NCI-H526 treated with DMSO at 0.1 percent for 48 hours (cell line): Measurements from ENCODE around the gene BABAM2.

Source experiments
- DNase-seq: peaks from one replicate; lab custom pipeline; 2025; lab: John Stamatoyannopoulos, UW

Gene BABAM2

DNA sequence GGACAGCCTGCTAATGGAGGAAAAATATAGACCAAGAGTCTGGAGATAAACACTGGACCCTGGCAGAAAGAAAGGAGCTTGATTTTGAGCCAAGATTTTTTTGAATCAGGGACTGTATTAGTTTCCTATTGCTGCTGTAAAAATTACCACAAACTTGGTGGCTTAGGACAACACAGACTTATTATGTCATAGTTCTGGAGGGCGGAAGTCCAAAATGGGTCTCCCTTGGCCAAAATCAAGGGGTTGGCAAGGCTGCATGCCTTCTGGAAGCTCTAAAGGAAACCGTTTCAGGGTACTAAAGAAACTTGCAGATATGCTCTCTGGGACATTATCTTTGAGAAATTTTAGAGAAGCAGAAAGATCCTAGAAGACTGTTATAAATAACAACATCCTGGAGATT, 140.1 kb downstream of the BABAM2 start:
- DNase-seq = no peak

DNA sequence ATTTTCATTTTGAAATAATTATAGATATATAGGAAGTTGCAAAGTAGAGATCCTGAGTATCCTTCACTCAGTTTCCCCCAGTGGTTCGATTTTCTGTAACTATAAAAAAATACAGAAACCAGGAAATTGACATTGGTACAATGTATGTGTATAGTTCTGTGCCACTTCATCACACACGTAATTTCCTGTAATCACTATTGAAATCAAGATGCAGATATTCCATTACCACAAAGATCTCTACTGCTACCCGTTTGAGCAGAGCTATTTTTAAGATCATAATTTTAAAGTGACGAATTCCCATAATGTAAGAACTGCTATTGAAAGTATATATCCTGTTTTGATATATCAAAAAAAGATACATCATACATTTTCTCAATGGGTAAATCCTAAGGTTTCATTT, 142.3 kb downstream of the BABAM2 start:
- DNase-seq = no peak

DNA sequence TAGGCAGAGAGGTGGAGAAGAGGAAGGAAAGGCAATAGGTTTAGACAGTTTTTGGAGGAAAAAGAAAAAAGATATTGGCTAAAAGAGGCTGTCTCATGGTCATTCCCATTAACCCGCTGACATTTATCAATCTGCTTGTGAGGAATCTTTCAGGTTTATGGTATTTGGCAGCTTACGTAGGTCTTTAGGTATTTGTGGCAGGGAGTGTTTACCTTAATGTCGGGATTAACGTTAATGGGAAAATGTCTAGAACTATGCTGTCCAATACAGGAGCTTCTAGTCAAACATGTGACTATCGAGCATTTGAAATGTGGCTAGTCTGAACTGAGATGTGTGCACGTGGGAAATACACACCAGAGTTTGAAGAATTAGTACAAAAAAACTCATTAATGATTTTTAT, 144.2 kb downstream of the BABAM2 start:
- no peak for DNase-seq

DNA sequence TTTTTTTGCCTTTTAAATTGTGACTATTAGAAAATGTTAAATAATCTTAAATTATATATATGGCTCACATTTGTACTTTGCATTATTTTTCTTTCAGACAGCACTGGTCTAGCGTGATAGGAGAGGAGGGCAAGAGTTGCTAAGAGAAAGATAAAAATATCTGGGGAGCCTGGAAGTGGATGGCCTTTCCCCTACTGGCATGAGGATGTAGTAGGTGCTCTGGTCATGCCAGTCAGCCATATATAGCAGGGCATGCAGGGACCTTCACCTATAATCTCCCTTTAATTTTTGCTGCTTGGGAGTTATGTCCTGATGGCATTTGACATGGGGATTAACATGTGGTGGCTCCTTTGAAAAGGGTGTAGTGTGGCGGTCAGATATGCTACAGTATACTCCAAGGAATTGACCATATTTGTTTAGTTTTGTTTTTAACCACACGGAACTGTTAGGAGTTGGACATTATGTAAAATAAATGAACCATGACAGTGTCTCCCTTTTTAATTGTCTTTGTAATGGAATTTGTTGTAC, 144.7 kb downstream of the BABAM2 start:
- no peak for DNase-seq

DNA sequence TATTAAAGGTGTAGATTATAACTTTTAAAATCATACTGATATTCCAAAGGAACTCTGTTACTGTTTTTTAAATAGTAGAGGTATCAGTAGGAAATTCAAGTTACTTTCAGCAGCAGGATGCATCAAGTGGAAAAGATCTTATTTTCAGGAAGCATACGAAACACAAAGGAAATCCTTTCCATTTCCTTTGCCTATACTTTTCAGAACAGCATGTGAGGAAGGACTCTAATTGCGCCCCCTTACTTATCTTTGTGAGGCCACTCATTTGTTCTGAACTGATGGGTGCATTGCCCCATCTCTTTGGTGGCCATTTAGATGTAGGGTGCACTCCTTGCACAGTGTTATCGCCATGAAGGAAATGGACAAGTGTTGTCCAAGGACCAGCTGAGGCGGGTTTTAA, 145.3 kb downstream of the BABAM2 start:
- DNase-seq = no peak

DNA sequence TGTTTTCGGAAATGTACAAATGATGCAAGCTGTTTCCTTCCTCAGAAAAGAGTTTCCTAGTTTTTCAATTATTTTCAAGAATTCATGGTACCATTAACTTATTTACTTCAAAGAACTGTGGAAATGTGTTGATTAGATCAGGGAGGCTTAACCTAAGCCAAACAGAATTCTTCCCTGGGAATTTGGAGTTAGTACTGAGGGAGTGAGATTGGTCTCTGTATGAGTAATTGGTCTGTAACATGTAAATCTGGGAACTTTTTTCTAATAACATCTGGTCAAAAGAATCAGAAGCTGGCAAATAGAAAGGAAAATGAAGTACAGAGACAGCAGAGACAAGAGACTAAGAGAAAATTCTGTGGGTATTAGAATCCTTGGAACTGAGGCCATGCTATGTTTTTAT, 145.8 kb downstream of the BABAM2 start:
- DNase-seq = no peak

DNA sequence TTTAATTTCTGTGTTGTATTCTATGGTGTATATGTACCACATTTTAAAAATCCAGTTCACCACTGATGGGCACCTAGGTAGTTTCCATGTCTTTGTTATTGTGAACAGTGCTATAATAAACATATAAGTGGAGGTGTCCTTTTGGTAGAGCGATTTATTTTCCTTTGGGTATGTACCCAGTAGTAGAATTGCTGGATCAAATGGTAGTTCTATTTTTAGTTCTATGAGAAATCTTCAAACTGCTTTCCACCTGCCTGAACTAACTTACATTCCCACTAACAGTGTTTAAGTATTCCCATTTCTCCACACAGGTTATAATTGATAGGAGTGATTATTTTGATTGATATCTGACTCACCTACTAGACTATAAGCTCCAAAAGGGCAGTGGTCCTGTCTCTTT, 148.2 kb downstream of the BABAM2 start:
- DNase-seq = no peak

DNA sequence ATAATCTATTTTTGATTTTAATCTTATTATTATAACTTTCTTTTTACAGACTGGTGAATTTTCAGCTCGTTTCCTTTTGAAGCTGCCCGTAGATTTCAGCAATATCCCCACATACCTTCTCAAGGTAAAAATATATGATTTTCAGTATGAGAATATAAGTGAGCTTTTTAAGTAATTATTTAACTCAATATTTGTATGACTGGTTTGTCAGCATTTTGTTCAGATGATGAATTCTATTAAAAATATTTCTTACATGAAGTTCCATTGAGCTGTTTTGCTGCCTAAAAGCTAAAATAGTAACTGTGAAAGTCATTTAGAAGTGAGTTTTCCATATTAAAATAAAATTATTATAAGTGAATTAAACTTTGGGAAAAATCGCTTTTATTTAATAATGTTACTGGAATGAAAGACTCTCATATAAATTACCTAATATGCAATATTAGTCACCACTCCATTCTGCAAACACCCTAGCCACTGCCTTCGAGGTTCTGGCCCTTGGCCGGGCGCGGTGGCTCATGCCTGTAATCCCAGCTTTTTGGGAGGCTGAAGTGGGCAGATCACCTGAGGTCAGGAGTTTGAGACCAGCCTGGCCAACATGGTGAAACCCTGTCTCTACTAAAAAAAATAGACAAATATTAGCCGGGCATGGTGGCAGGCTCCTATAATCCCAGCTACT, 155.3 kb downstream of the BABAM2 start:
- DNase-seq = no peak

DNA sequence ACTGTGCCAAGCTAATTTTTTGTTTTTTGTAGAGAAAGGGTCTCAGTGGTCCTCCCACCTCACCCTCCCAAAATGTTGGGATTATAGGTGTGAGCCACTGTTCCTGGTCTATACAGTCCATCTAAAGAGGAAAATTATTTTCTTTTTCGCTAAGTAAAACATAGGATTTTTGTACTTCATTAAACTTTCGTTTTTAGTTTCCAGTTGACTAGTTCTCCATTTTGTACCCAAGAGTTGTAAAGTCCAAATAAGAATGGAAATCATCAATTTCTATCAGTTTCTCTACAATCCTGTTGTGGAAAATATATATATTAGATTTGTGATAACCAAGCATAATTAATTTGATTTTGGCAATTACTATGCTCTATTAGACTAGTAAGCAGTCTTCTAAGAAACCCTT, 156.4 kb downstream of the BABAM2 start:
- DNase-seq = no peak

DNA sequence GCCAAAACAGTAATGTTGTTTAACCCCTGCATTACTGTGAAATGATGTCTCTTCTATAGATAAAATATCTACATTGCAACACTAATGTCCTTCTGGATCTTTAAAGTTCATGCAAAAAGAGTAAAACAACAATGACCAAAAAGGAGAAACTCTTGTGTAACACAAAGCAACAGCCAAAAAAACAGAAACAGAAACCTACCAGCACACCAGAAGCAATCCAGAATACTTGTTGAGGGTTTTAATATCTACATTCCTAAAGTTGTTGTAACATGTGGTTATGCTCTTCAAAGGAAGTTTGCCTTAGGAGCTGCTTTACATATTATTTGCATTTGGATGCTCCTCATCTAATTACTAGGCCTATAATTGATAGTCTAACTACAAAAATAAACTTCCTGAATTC, 157.2 kb downstream of the BABAM2 start:
- DNase-seq = peak; percentile 55

DNA sequence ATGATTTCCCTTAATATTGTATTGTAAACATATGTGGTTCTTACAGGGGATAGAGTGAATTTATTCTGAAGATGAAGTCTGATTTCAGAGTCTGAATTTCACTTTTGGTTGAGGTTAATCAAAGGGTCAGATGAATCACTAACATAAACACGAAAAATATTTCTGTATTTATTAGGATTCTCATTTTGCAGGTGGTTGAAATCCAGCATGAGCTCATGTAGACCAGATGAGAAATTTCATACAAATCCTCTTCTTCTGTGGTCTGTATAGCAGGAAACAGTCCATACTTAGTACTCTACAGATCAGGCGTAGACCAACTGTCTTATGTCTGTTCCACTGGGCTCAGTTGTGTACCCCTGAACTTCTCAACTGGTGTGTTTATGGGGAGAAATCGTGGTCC, 157.8 kb downstream of the BABAM2 start:
- DNase-seq = no peak

DNA sequence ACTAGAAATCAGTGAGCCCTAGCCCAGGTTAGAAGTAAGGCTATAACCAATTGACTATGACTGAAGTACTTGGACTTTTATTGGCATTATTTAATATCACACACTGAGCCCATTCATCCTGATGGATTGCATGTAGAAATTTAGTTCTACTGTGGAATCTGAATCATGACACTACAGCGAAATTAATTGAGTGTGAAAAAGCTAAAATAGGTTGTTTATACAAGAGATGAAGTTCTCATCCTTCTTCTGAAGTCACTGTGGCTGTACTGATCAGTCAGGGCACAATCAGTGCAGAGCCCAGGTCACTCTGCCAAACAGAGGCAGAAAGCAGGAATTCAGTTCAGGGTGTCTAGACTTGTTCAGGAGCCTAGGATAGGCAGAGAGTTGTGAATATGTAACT, 158.9 kb downstream of the BABAM2 start:
- no peak for DNase-seq

DNA sequence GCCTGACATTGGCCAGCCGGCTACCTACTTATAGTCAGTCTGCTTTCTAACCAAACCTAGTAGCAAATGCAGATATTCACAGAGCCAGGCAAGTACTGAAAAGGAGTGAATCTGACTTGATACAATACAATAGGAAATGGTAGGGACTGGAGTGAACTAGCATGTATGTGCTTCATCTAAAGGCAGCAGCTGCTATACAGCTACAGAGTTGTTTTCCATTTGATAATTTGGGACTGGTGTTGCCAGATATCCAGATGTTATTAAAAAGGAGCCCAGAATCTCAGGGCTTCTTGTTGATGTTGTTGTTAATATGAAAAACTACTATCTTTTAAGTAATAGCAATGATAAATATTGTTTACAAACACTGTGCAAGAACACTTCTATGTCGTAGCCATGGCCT, 159.4 kb downstream of the BABAM2 start:
- DNase-seq = no peak

DNA sequence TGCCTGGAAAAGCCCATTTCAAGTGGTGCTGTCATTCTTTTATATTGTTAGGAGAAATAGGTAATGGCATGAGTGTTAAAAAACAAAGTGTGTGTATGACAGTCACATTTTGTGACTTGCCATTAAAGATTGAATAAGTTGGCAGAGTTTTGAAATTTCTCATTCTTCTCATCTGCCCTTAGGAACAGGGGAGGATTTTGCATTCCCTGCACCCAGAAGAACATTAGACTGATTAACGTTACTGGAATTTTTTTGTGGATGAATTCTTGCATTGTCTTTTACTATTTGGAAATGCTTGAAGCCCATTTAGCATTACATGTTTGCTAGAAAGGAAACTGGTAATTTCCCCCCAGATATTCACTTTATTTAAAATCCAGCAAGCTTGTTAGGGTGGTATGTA, 162.2 kb downstream of the BABAM2 start:
- DNase-seq = no peak

DNA sequence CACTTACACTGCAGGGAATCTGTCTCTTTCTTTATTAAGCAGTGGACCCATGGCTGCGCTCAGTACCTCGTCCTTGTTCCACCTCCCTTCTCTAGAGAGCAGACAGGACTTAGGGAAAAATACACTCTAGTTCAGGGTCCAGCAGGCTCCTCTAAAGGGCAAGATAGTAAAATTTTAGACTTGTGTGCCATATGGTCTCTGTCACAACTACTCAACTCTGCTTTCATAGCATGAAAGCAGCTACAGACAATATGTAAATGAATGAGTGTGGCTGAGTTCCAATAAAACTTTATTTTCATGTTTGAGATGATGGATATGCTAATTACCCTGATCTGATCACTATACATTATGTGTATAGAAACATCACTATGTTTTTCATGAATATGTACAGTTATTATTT, 163.1 kb downstream of the BABAM2 start:
- no peak for DNase-seq

DNA sequence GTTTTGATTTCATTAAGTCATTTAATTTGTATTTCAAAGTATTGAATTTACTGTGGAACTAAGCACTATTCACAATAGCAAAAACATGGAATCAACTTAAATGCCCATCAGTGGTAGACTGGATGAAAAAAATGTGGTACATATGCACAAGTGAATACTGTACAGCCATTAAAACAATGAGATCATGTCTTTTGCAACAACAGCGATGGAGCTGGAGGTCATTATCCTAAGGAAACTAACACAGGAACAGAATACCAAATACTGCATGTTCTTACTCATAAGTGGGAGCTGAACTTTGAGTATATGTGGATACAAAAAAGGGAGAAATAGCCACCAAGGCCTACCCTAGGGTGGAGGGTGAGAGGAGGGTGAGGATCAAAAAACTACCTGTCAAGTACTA, 164.4 kb downstream of the BABAM2 start:
- DNase-seq = no peak

DNA sequence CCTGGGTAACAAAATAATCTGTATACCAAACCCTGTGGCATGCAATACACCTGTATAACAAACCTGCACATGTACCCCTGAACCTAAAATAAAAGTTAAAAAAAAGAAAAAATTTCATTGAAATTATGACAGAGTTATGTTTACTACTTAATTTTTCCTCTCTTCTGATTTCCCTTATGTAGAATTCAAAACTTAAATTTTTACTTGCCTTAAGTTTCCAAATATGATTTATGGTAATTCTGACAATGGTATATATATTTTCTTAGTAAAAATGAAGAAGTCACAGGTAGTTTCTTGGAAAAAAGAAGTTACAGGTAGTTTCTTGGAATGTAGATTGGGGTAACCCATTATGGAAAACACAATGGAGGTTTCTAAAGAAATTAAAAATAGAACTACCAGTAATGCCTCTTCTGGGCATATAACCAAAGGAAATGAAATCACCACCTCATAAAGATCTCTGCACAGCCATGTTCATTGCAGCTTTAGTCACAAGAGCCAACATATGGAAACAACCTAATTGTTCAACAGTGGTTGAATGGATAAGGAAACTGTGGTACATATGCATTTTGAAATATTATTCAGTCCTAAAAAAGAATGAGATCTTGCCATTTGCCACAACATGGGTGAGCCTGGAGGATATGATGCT, 164.9 kb downstream of the BABAM2 start:
- no peak for DNase-seq

DNA sequence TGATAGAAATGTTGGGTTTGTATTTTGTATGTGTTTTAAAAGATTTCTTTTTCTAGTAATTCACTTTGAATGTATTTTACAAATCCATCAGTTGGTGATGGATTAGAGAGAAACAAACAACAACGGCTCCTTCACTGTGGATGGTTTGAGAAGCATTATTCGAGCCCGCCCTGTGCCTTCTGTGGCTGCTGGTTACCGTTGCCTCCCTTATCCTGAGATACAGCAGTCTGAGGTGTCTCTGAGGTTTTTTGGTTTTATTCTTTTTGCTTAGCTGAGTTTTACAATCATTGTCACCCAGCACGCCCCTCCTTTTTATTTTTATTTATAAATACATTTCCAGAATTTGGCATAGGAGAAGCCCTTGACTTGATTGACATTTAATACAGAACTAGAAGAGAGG, 168.3 kb downstream of the BABAM2 start:
- DNase-seq = no peak

DNA sequence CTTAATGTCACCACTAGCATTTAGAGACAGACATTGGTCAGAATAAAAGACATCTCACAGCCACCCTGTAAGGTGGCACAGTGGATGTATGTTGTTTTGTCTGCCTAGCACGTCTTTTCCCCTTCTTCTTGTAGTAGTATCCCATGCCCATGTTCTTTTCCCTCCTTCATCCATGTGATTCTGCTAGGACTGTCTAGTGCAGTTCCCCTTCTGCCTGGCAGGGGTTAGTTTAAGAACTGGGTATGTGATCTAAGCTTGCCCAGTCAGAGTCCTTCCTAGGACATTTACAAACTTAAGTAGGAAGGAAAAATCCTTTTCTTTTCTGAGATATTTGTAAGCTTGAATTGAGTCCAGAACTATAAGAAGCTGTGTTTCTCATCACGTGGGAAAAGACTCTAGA, 172.3 kb downstream of the BABAM2 start:
- no peak for DNase-seq

DNA sequence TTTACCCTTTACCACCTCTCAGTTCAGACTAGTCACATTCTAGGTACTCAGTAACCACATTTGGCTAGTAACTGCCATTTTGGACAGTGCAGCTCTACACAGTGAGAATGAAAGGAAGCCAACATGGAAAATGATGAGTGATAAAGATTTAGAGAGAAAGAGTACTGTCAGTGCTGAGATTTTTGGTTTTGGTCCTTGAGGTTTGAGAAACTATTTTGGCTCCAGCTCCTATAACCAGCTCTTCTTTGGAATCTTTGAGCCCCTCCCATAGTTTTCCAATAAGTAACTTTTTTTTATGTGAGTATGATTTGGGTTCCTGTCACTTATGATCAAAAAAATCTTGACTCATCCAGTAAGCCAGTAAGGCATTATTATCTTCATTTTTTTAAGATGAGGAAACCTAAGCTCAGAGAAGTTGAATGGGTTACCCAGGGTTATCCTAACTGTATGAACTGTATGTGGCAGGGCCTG, 173.0 kb downstream of the BABAM2 start:
- DNase-seq = no peak

DNA sequence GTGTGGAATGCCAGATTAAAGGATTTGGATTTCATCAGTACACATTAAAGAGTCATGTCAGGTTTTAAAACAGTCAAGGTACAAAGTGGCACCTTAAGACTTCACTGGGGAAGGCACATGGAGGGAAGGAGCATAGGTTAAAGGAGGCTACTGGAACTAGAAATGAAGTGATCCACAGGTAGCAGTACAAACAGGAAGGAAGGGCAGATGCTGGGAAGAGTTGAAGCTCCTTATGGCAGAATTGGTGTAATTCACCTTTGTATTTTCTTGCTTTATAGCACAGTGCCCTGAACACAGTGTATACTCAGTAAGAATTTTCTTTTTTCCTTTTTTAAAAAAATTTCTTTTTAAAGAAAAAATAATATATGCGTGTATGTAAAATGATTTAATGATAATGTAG, 177.1 kb downstream of the BABAM2 start:
- no peak for DNase-seq

DNA sequence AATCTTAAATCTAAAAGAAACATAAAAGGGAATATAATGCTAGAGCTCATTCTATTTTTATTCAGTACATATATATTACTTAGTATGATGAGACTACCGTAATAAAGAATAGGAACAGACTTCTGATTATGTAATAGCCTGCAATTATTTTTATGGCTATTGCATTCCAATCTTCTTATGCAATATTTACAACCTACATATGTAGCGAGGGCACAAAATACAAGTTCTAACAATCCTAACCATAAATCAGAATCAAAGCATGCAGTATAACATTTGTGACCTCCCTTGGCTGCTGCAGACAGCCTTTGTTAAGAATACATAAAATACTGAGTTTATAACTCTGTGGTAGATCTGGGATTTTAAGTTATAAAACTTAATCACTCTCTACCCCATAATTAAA, 177.6 kb downstream of the BABAM2 start:
- no peak for DNase-seq

DNA sequence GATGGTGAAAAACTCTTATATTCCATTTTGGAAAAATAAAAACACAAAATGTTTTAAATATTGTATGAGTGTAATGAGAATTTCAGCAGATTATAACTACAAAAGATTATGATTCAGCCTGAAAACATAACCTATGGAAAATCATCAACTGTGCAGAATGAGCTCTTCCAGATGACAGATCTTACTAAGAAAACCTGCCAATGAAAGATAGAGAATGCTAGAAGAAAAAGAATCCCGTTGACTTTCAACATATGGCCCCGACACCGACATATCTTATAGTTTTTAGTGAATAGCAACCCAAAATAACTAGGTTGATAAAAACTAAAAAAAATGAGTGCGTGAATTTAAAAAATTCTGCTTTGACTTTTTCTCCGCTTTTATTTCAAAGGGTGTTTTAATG, 178.0 kb downstream of the BABAM2 start:
- DNase-seq = no peak

DNA sequence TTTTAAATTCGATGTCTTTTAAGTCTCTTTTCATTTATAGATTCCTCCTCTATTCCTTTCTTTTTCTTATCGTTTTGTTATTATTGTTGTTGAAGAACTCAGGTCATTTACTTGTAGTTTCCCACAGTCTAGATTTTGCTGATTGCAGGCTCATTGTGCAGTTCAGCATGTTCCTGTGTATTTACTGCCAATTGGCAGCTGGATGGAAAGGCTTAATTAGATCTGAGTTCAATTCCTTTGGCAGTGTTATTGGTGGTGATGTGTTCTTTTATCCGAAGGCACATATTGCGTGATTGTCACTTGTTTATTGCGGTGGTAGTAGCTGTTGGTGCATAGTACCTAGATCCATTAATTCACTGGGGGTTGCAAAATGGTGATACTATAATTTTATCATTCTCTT, 180.7 kb downstream of the BABAM2 start:
- DNase-seq = no peak
